ENCODE data around the gene TNNT3. TPM values are rescaled to one million over a fixed set of nuclear protein-coding genes. Genes with fewer than 3 reads are reported as not detected.

TNNT3 gene
- total RNA-seq, 1 experiment from 2014 or later, result 0.71 TPM

- Histone ChIP-seq H3K27ac (ENCODE audit: low read depth, low read length) (no peak overlapping the region), H2AFZ (ENCODE audit: low read depth, low read length, poor library complexity, severe bottlenecking) (no peak overlapping the region), H3K4me1 (ENCODE audit: control insufficient read depth in 1 of 2, insufficient read depth in 2 of 2, low read length in 2 of 2) (no peaks in the 10 kb centered on the region), H3K9me2 (ENCODE audit: insufficient read depth) (no peaks in the 10 kb centered on the region), H3K9me3 (ENCODE audit: control insufficient read depth in 1 of 2, insufficient read depth in 1 of 2, low read depth in 1 of 2, low read length in 2 of 2) (no peaks in the 10 kb centered on the region), H3K4me2 (ENCODE audit: low read length) (no peak overlapping the region), H3K79me2 (ENCODE audit: insufficient read depth, low read length) (no peaks in the 10 kb centered on the region), H3K4me3 (replicated peaks in 1 of 2; ENCODE audit: low read depth in 1 of 2, low read length in 2 of 2) (no peak overlapping the region), H4K20me1 (ENCODE audit: insufficient read depth) (no peaks in the 10 kb centered on the region), H3K27me3 (ENCODE audit: insufficient read depth, low read length) (no peaks in the 10 kb centered on the region), H3K36me3 (ENCODE audit: control insufficient read depth in 1 of 2, insufficient read depth in 2 of 2, low read length in 2 of 2) (no peaks in the 10 kb centered on the region), H3K9ac (ENCODE audit: low read length) (no peak overlapping the region)
- ATAC-seq (no peak), DNase-seq (ENCODE audit: low read depth, low spot score) (no peak)
- TF ChIP-seq ZFX (IDR thresholded peaks at IDR 0.05) (no peak), ZNF274 (IDR thresholded peaks at IDR 0.05; ENCODE audit: low read depth, low read length) (no peak), JUND (IDR thresholded peaks at IDR 0.05) (no peak), SIN3A (IDR thresholded peaks at IDR 0.05; ENCODE audit: low read depth) (no peak)
- ChIA-PET RAD21 (ENCODE audit: low non-redundant PET in 1 of 2, low total read pairs in 2 of 2, uncharacterized antibody in 2 of 2, unreplicated experiment in 2 of 2) (no interaction called here), CTCF (interaction anchor here (0.6 to 1.7 kb wide), 2 partner anchors 11 to 34 kb away, joined by 3 to 7 read pairs; no protein-coding TSS in a partner anchor), POLR2A (no interaction called here)
- intact Hi-C loops (cut with micrococcal nuclease), result loop anchor here (5.0 kb wide), 1 partner anchor 34 kb away; no protein-coding TSS in a partner anchor
- BruUV-seq (replicated peaks), result no TSS peak
Observed at GRCh38 chr11:1916132-1916985, 3.1 kb upstream of the TNNT3 start.

GRCh38 chr11:1916986-1917522, 2.4 kb upstream of the TNNT3 start:
- CTCF ChIA-PET, result interaction anchor here (0.6 to 1.7 kb wide), 2 partner anchors 12 to 35 kb away, joined by 3 to 7 read pairs; no protein-coding TSS in a partner anchor
- intact Hi-C loops (cut with micrococcal nuclease), result loop anchor here (5.0 kb wide), 1 partner anchor 35 kb away; no protein-coding TSS in a partner anchor
- H3K4me2 ChIP-seq (ENCODE audit: low read length), result no peak overlapping the region
- no peaks in the 10 kb centered on the region for H3K27me3 ChIP-seq (ENCODE audit: insufficient read depth, low read length)
- no peaks in the 10 kb centered on the region for H3K36me3 ChIP-seq (ENCODE audit: control insufficient read depth in 1 of 2, insufficient read depth in 2 of 2, low read length in 2 of 2)
- H4K20me1 ChIP-seq (ENCODE audit: insufficient read depth), result no peaks in the 10 kb centered on the region
- H3K4me1 ChIP-seq (ENCODE audit: control insufficient read depth in 1 of 2, insufficient read depth in 2 of 2, low read length in 2 of 2), result no peaks in the 10 kb centered on the region
- no peak for ATAC-seq
- RAD21 ChIA-PET (ENCODE audit: low non-redundant PET in 1 of 2, low total read pairs in 2 of 2, uncharacterized antibody in 2 of 2, unreplicated experiment in 2 of 2), result no interaction called here
- no peak overlapping the region for H2AFZ ChIP-seq (ENCODE audit: low read depth, low read length, poor library complexity, severe bottlenecking)
- BruUV-seq (replicated peaks), result no TSS peak
- no peaks in the 10 kb centered on the region for H3K9me2 ChIP-seq (ENCODE audit: insufficient read depth)
- POLR2A ChIA-PET, result no interaction called here
- no peak overlapping the region for H3K4me3 ChIP-seq (replicated peaks in 1 of 2; ENCODE audit: low read depth in 1 of 2, low read length in 2 of 2)
- H3K9me3 ChIP-seq (ENCODE audit: control insufficient read depth in 1 of 2, insufficient read depth in 1 of 2, low read depth in 1 of 2, low read length in 2 of 2), result no peaks in the 10 kb centered on the region
- TF ChIP-seq EZH2phosphoT487 (IDR thresholded peaks at IDR 0.05; ENCODE audit: borderline replicate concordance), result no peak
- TF ChIP-seq ZBTB33 (IDR thresholded peaks at IDR 0.05; ENCODE audit: extremely low read depth, insufficient replicate concordance, low read length), result no peak
- no peak for TF ChIP-seq ZFX (IDR thresholded peaks at IDR 0.05)
- TF ChIP-seq POLR2AphosphoS5 (IDR thresholded peaks at IDR 0.05; ENCODE audit: low read depth, low read length), result no peak
- TF ChIP-seq SP1 (IDR thresholded peaks at IDR 0.05; ENCODE audit: low read depth), result no peak
- no peak for TF ChIP-seq ATF3 (IDR thresholded peaks at IDR 0.05)
- TF ChIP-seq ELF1 (IDR thresholded peaks at IDR 0.05; ENCODE audit: borderline replicate concordance, low read depth), result no peak
- TF ChIP-seq SRF (IDR thresholded peaks at IDR 0.05; ENCODE audit: low read depth), result no peak
- no peak for TF ChIP-seq CBX3 (IDR thresholded peaks at IDR 0.05; ENCODE audit: low read depth)
- no peaks in the 10 kb centered on the region for H3K79me2 ChIP-seq (ENCODE audit: insufficient read depth, low read length)
- no peak overlapping the region for H3K9ac ChIP-seq (ENCODE audit: low read length)
- H3K27ac ChIP-seq (ENCODE audit: low read depth, low read length), result no peak overlapping the region
- no peak for DNase-seq (ENCODE audit: low read depth, low spot score)
